ENCODE measurements around the gene DLX3. TPM values are rescaled to one million over a fixed set of nuclear protein-coding genes. Genes with fewer than 3 reads are reported as not detected.
A peak's percentile ranks its signal among the peaks of the same experiment; 100 is the strongest.

Gene DLX3
- total and polyA plus RNA-seq, 2 of the 8 experiments (the other 6 are each of a cell fraction or from before 2014, with no cell fraction given) = 0.15 to 0.20 TPM

DNA sequence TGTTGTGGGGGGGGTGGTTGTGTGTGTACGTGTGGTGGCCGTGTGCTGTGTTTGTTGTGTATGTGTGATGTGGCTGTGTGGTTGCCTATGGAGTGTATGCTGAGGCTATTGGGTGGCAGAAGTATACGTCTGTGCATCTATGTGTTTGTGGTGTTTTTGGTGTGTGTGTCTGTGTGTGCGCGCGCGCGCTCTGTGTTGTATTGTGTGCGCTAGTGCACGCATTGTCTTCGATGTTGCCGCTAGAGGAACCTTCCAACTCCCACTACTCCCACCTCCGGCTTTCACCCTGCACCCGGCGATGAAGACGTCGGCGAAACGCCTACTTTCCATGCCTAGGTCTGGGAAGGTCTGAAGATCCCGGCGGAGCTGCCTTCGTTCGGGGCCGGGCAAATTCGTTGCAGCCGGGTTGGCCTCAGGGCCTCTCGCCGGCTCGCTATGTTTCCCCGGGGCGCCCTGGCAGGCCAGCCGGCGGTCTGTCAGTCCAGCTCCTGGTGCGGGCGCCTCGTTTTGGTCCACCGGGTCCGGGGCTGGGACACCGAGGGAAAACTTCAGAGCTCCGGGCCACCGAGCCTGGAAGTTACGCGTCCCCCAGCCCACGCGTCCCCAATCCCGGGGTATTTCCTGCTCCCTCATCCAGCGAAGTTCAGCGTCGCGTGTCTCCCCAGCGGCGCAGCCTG lies 31.3 kb downstream of the DLX3 start:
- H3K27ac ChIP-seq (ENCODE audit: low read depth, low read length) = no peak overlapping the region
- peak overlapping the region; percentile 8 to 54 (median 26); a peak in 7 of 8 replicates for H3K4me3 ChIP-seq (ENCODE audit: extremely low read depth in 1 of 4, insufficient read depth in 2 of 4, low read depth in 3 of 4, low read length in 4 of 4)
- H3K27me3 ChIP-seq (replicated peaks in 1 of 4; ENCODE audit: control insufficient read depth in 3 of 4, extremely low read depth in 1 of 4, insufficient read depth in 3 of 4, low read length in 3 of 4) = peaks cover 61 to 74% (median 71%) of the 10 kb centered on the region in 4 experiments
- no peak overlapping the region for H2AFZ ChIP-seq (ENCODE audit: low read length)
- FAIRE-seq = no peak
- no peaks in the 10 kb centered on the region for H3K79me2 ChIP-seq (ENCODE audit: control insufficient read depth in 1 of 2, insufficient read depth in 2 of 2, low read length in 2 of 2)
- no peak overlapping the region for H4K91ac ChIP-seq (replicated peaks; ENCODE audit: insufficient read length, low read length)
- H3K79me1 ChIP-seq (ENCODE audit: low read depth, low read length) = no peaks in the 10 kb centered on the region
- no peak overlapping the region for H3K23ac ChIP-seq (ENCODE audit: insufficient read length)
- H3K4me1 ChIP-seq (replicated peaks in 1 of 4; ENCODE audit: control insufficient read depth in 3 of 4, insufficient read depth in 4 of 4, low read length in 3 of 4) = peaks cover 0 to 28% (median 19%) of the 10 kb centered on the region in 4 experiments; a peak in 6 of 7 replicates
- peaks cover 11% of the 10 kb centered on the region for H3K23me2 ChIP-seq (ENCODE audit: low read depth, low read length)
- H3K56ac ChIP-seq (replicated peaks; ENCODE audit: insufficient read length, low read depth, low read length) = peak overlapping the region; percentile 48
- peak overlapping the region; percentile 98 for H2BK12ac ChIP-seq (ENCODE audit: low read depth, low read length)
- H3K9ac ChIP-seq (replicated peaks in 1 of 4; ENCODE audit: extremely low read depth in 1 of 4, low read depth in 3 of 4, low read length in 3 of 4) = no peak overlapping the region
- H2BK120ac ChIP-seq (replicated peaks; ENCODE audit: low read depth, low read length) = no peak overlapping the region
- H3K9me3 ChIP-seq (ENCODE audit: insufficient read depth in 2 of 2, low read depth in 1 of 2, low read length in 1 of 2) = no peaks in the 10 kb centered on the region
- DNase-seq (ENCODE audit: low read depth in 1 of 2, low spot score in 2 of 2) = peak in 1 of 2 experiments; percentile 79
- CTCF ChIA-PET (ENCODE audit: partially characterized antibody) = interaction anchor here (0.6 to 16.9 kb wide), 13 partner anchors 9 to 110 kb away, joined by 3 to 275 read pairs (median 6); partner anchors contain the start of gene DLX3
- H3K14ac ChIP-seq (ENCODE audit: insufficient read length) = no peak overlapping the region
- H3K36me3 ChIP-seq (ENCODE audit: control insufficient read depth in 2 of 4, insufficient read depth in 4 of 4, low read length in 3 of 4) = no peaks in the 10 kb centered on the region
- peak overlapping the region; percentile 78; the same call in 1 of the 2 replicates for H3K18ac ChIP-seq (ENCODE audit: extremely low read depth, low read length)
- H4K5ac ChIP-seq (ENCODE audit: insufficient read length, low read depth, low read length) = no peak overlapping the region
- WGBS, 2 experiments (ENCODE audit: extremely low coverage in 1 of 2, insufficient coverage in 1 of 2, insufficient read length in 1 of 2, insufficient replicate concordance in 2 of 2, low coverage in 1 of 2, low lambda C conversion rate in 2 of 2, missing lambda C conversion rate in 1 of 2) = 4% methylated on average over 46 of the region's 52 CpGs; no CpG with 5 or more reads in 1 of the 2 experiments
- H4K20me1 ChIP-seq (replicated peaks in 1 of 2; ENCODE audit: control insufficient read depth in 1 of 2, insufficient read depth in 2 of 2, low read length in 2 of 2) = peaks cover 5 to 20% of the 10 kb centered on the region in 2 experiments
- peak overlapping the region; percentile 94 for H2AK5ac ChIP-seq (ENCODE audit: low read depth, low read length)
- no peak overlapping the region for H4K8ac ChIP-seq (ENCODE audit: extremely low read depth, insufficient read depth, low read length)
- peak overlapping the region; percentile 99 for H2BK15ac ChIP-seq (ENCODE audit: low read length)
- H2BK5ac ChIP-seq (ENCODE audit: low read depth, low read length) = no peak overlapping the region
- POLR2A ChIA-PET (ENCODE audit: partially characterized antibody) = interaction anchor here (0.8 to 3.0 kb wide), 10 partner anchors 8 to 92 kb away, joined by 3 to 18 read pairs (median 6); partner anchors contain the start of genes DLX3 and ITGA3
- no peak overlapping the region for H3K4ac ChIP-seq (replicated peaks; ENCODE audit: insufficient read length, low read depth, low read length)
- peak overlapping the region; percentile 69 to 72 for H3K4me2 ChIP-seq (ENCODE audit: insufficient read depth in 1 of 2, low read depth in 2 of 2, low read length in 2 of 2)
- H2BK20ac ChIP-seq (ENCODE audit: low read length) = peak overlapping the region; percentile 61; the same call in 1 of the 2 replicates
- TF ChIP-seq RXRA (IDR thresholded peaks at IDR 0.05; ENCODE audit: insufficient read depth, low read depth, low read length) (no peak), CBX8 (IDR thresholded peaks at IDR 0.05; ENCODE audit: borderline replicate concordance, low read depth, low read length) (peak; percentile 61), CTBP2 (IDR thresholded peaks at IDR 0.05; ENCODE audit: borderline replicate concordance, insufficient read depth, insufficient read length, low read length) (peak; percentile 24), KDM4A (IDR thresholded peaks at IDR 0.05; ENCODE audit: low read depth, low read length, severe bottlenecking) (peak; percentile 41), CREB1 (IDR thresholded peaks at IDR 0.05) (0 out of 2 replicates have a peak, but pooled peaks have one; percentile 16), RAD21 (IDR thresholded peaks at IDR 0.05 in 1 of 2, conservative IDR thresholded peaks at IDR 0.05 in 1 of 2; ENCODE audit: low read depth in 2 of 2, low read length in 2 of 2) (no peak), EP300 (IDR thresholded peaks at IDR 0.05; ENCODE audit: borderline replicate concordance in 1 of 2, low read depth in 2 of 2, low read length in 2 of 2) (no peak), SUZ12 (IDR thresholded peaks at IDR 0.05; ENCODE audit: low read length) (peak; percentile 80), NRF1 (IDR thresholded peaks at IDR 0.05; ENCODE audit: low read depth, low read length) (no peak), CBX5 (IDR thresholded peaks at IDR 0.05; ENCODE audit: low read depth, low read length) (no peak), MAX (IDR thresholded peaks at IDR 0.05) (no peak; the same call in 1 of the 2 replicates)
